GM12892 (cell line): Measurements from ENCODE around the gene PIP5KL1.

ENCODE experiments used
- POLR2A ChIP-seq: IDR thresholded peaks from 2 replicates; pipeline ENCODE4 v1.6.1; 2011; ENCODE audit warnings: low read depth, low read length, control low read depth
- POLR2AphosphoS5 ChIP-seq: IDR thresholded peaks from 2 replicates; pipeline ENCODE4 v1.6.1; 2011; ENCODE audit warnings: low read depth, low read length, control low read depth
- TAF1 ChIP-seq: IDR thresholded peaks from 2 replicates; pipeline ENCODE4 v1.6.1; 2011; ENCODE audit warnings: low read depth, mild to moderate bottlenecking, control low read depth, low read length, borderline replicate concordance

GRCh38 chr9:127980060-127980705, 49.6 kb upstream of the PIP5KL1 start:
- no peak for TF ChIP-seq TAF1
- no peak for TF ChIP-seq POLR2A
- TF ChIP-seq POLR2AphosphoS5, result no peak
